Heart right ventricle (tissue), 16 donors: ENCODE results near the gene NDUFA7. TPM values are rescaled to one million over a fixed set of nuclear protein-coding genes. Genes with fewer than 3 reads are reported as not detected.

Experiments
- ATAC-seq, 8 donors: fragments of 200-7000 bp; cut with Tn5 transposase; one replicate each; pipeline ENCODE4 v1.9.1; 2020; ENCODE audit warnings: mild to moderate bottlenecking in 8 of 8, moderate library complexity in 8 of 8, moderate number of reproducible peaks in 1 of 8
- DNase-seq, 2 donors: peaks; one replicate each; pipeline ENCODE4 v3.0.0-alpha.2; 2020
- H3K27ac ChIP-seq, 10 donors: fragments of 200-600 bp; sonication (generic) in 2 of 10; one replicate each; pipeline versions ENCODE4 v1.5.0 to v1.8.0; 2020 to 2022; ENCODE audit warnings: mild to moderate bottlenecking in 3 of 10
- H3K27me3 ChIP-seq, 7 donors: fragments of 200-600 bp; one replicate each; pipeline ENCODE4 v1.8.0; 2021 to 2022; ENCODE audit warnings: mild to moderate bottlenecking in 2 of 7
- H3K36me3 ChIP-seq, 9 donors: fragments of 200-600 bp; sonication (generic) in 1 of 9; one replicate each; pipeline versions ENCODE4 v1.5.0 to v1.8.0; 2020 to 2022; ENCODE audit warnings: mild to moderate bottlenecking in 2 of 9
- H3K4me1 ChIP-seq, 9 donors: fragments of 200-600 bp; sonication (generic) in 1 of 9; one replicate each; pipeline versions ENCODE4 v1.5.0 to v1.8.0; 2020 to 2022; ENCODE audit warnings: mild to moderate bottlenecking in 4 of 9
- H3K4me3 ChIP-seq, 10 donors: fragments of 200-600 bp; sonication (generic) in 2 of 10; one replicate each; pipeline versions ENCODE4 v1.5.0 to v1.8.0; 2020 to 2022; ENCODE audit warnings: mild to moderate bottlenecking in 7 of 10, moderate library complexity in 2 of 10
- H3K9me3 ChIP-seq, 11 donors: fragments of 200-600 bp in 10 of 11; sonication (generic) in 2 of 11; one replicate each; pipeline versions ENCODE4 v1.5.0 to v1.8.0; 2013 to 2022; ENCODE audit warnings: mild to moderate bottlenecking in 2 of 11, control low read depth in 1 of 11, moderate library complexity in 1 of 11
- WGBS, 2 donors: extraction: QIAGEN DNeasy Blood & Tissue Kit; methylation state at CpG; one replicate each; pipeline ENCODE4 v1.1.7; 2013; ENCODE audit warnings: inconsistent platforms in 1 of 2; 5-methylcytosine and 5-hydroxymethylcytosine counted together
- intact Hi-C, 10 donors: fragments of 100-400 bp; cut with DNase I; formaldehyde crosslinking; loops; one replicate each; pipeline versions ENCODE4 v1.11.1 to v1.14.2; 2022
- polyA plus RNA-seq, 2 donors: library from polyadenylated mRNA; stranded (reverse); fragments of 200-250 nt; gene quantifications; one replicate each; pipeline ENCODE4 v1.2.3, GENCODE V29; 2013
- total RNA-seq, 10 donors: library from RNA; stranded (reverse); fragmentation: NEBNext Ultra II Directional in 3 of 10; extraction: Animal tissue kit (Norgen Biotek cat#: 25700) in 3 of 10; gene quantifications; one replicate each; pipeline versions ENCODE4 v1.2.1 to v1.2.4, GENCODE V29; 2021 to 2023
- TF ChIP-seq, protein P1 (sequence below), 9 donors: fragments of 200-600 bp; sonication (generic) in 2 of 9; IDR thresholded peaks; one replicate each; pipeline versions ENCODE4 v1.5.0 to v1.8.0; 2021 to 2022; ENCODE audit warnings: antibody characterized with exemption in 9 of 9, mild to moderate bottlenecking in 5 of 9, moderate library complexity in 1 of 9
- donor health status: Arrhythmogenic right ventricular cardiomyopathy.
- donor health status: ischemic (EF 13 %, LVEDD 7.1; RV severe dilation, severe dysfunction).
- donor health status: healthy with polysubstance abuse.
- donor health status: DM: no; HTN: yes; CAD: no.
- donor health status: DM: no; HTN: no; CAD: no.
- donor health status: ischemic (EF 25% LVEDD 6.9; RV normal size, moderate dysfunction).
- donor health status: ischemic (EF 25% LVEDD 5.7; RV mildly dilated, moderate dysfunction).
- donor health status: healthy.
- donor health status: DM: yes; HTN: yes; CAD: no.
- donor health status: Ischemic cardiomyopathy.
- donor health status: ischemic (EF 35%, LVEDD 5.7; RV mildly dilated, moderate dysfunction).
- donor health status: nonischemic (EF 11% LVEDD 7.7; RV severe dilation, severe dysfunction).
- donor health status: DM: yes; HTN: yes; CAD: no.
- donor health status: PGD.
- donor health status: ischemic (EF 29% LVEDD 5.4; RV normal size, mild dysfunction).
- donor health status: nonischemic (EF 23%, LVEDD 6.1; RV moderate dilation, normal function).

NDUFA7 gene
- total and polyA plus RNA-seq, 12 donors: 74.7 to 436 (median 103) TPM

GRCh38 chr19:8262431-8262830 lies 58.7 kb downstream of the NDUFA7 start:
- Histone ChIP-seq H3K27ac (no peak overlapping the region), H3K4me1 (peaks cover 0 to 10% (median 0%) of the 10 kb centered on the region in 9 donors), H3K36me3 (peaks cover 0 to 41% (median 12%) of the 10 kb centered on the region in 9 donors), H3K4me3 (no peak overlapping the region), H3K9me3 (no peaks in the 10 kb centered on the region), H3K27me3 (no peaks in the 10 kb centered on the region)
- DNase-seq: no peak
- TF ChIP-seq, protein P1, sequence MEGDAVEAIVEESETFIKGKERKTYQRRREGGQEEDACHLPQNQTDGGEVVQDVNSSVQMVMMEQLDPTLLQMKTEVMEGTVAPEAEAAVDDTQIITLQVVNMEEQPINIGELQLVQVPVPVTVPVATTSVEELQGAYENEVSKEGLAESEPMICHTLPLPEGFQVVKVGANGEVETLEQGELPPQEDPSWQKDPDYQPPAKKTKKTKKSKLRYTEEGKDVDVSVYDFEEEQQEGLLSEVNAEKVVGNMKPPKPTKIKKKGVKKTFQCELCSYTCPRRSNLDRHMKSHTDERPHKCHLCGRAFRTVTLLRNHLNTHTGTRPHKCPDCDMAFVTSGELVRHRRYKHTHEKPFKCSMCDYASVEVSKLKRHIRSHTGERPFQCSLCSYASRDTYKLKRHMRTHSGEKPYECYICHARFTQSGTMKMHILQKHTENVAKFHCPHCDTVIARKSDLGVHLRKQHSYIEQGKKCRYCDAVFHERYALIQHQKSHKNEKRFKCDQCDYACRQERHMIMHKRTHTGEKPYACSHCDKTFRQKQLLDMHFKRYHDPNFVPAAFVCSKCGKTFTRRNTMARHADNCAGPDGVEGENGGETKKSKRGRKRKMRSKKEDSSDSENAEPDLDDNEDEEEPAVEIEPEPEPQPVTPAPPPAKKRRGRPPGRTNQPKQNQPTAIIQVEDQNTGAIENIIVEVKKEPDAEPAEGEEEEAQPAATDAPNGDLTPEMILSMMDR (IDR thresholded peaks at IDR 0.05): no peak
- intact Hi-C loops: loop anchor here in 2 of 10 donors (10.0 kb wide), 2 partner anchors 52 to 62 kb away; partner anchors contain the start of genes NDUFA7 (in 1 of the 2) and RPS28 (in 1 of the 2)
- ATAC-seq: peak in 1 of 8 donors; percentile 42
- 95 to 96% methylated on average over 6 of the region's 6 CpGs for WGBS, 2 donors

GRCh38 chr19:8261881-8262280 lies 59.3 kb downstream of the NDUFA7 start:
- peaks cover 0 to 47% (median 18%) of the 10 kb centered on the region in 9 donors for H3K36me3 ChIP-seq
- no peak overlapping the region for H3K4me3 ChIP-seq
- H3K27ac ChIP-seq: no peak overlapping the region
- ATAC-seq (no peak), DNase-seq (no peak)
- intact Hi-C loops: loop anchor here in 2 of 10 donors (10.0 kb wide), 2 partner anchors 53 to 63 kb away; partner anchors contain the start of genes NDUFA7 (in 1 of the 2) and RPS28 (in 1 of the 2)
- H3K4me1 ChIP-seq: peaks cover 0 to 10% (median 0%) of the 10 kb centered on the region in 9 donors
- TF ChIP-seq, protein P1 (IDR thresholded peaks at IDR 0.05): no peak
- 89 to 93% methylated on average over 14 of the region's 14 CpGs for WGBS, 2 donors
- no peaks in the 10 kb centered on the region for H3K9me3 ChIP-seq
- no peaks in the 10 kb centered on the region for H3K27me3 ChIP-seq

DNA sequence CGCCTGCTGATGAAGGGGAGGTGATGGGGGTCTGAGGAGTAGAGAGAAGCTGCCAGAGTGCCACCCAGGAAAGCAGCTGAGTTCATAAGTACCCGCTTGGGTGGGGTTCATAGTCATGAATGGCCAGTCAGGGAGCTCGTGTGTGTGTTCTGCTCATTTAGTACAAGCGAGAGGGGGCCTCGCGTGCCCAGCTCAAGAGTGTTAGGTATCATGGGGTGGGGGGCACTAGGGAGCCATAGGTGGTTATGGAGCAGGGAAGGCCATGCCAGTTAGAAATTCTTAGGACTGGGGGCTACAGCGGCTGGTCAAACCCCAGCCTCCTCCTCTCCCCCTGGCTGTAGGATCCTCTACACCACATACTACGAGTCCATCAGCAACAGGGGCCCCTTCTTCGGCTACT lies 59.8 kb downstream of the NDUFA7 start:
- peak in 2 of 8 donors; percentile 13 to 16 for ATAC-seq
- H3K36me3 ChIP-seq: peaks cover 0 to 52% (median 23%) of the 10 kb centered on the region in 9 donors
- no peak overlapping the region for H3K27ac ChIP-seq
- peaks cover 0 to 10% (median 0%) of the 10 kb centered on the region in 9 donors for H3K4me1 ChIP-seq
- TF ChIP-seq, protein P1 (IDR thresholded peaks at IDR 0.05): no peak
- WGBS, 2 donors: 92 to 96% methylated on average over 9 of the region's 9 CpGs
- no peak for DNase-seq
- no peaks in the 10 kb centered on the region for H3K9me3 ChIP-seq
- intact Hi-C loops: loop anchor here in 2 of 10 donors (10.0 kb wide), 2 partner anchors 53 to 63 kb away; partner anchors contain the start of genes NDUFA7 (in 1 of the 2) and RPS28 (in 1 of the 2)
- no peaks in the 10 kb centered on the region for H3K27me3 ChIP-seq
- H3K4me3 ChIP-seq: no peak overlapping the region

Other genes with a start within 250 kb of the NDUFA7 start
- under 1 TPM in 3 of 10 donors, not detected in 7; 0.05 to 0.26 (median 0.06) TPM for gene FBN3, start 171.8 kb downstream of the NDUFA7 start, total RNA-seq
- gene FBN3, start 171.8 kb downstream of the NDUFA7 start, polyA plus RNA-seq: not detected
- 10 to 100 TPM; 13.9 to 25.0 (median 17.7) TPM for gene CERS4, start 112.0 kb downstream of the NDUFA7 start, total RNA-seq
- 10 to 100 TPM; 19.5 to 28.9 TPM for gene CERS4, start 112.0 kb downstream of the NDUFA7 start, polyA plus RNA-seq
- 10 to 100 TPM; 20.3 to 38.9 (median 26.0) TPM for gene CD320, start 13.0 kb downstream of the NDUFA7 start, total RNA-seq
- gene CD320, start 13.0 kb downstream of the NDUFA7 start, polyA plus RNA-seq: 10 to 100 TPM; 50.8 to 81.2 TPM
- gene RPS28, start 121 bp upstream of the NDUFA7 start, total RNA-seq: 1,000 to 10,000 TPM in 9 of 10 donors, 100 to 1,000 TPM in 1; 992 to 1,375 (median 1,101) TPM
- 100 to 1,000 TPM; 883 to 920 TPM for gene RPS28, start 121 bp upstream of the NDUFA7 start, polyA plus RNA-seq
- gene KANK3, start 21.9 kb upstream of the NDUFA7 start, total RNA-seq: 10 to 100 TPM; 10.2 to 26.1 (median 16.7) TPM
- gene KANK3, start 21.9 kb upstream of the NDUFA7 start, polyA plus RNA-seq: 10 to 100 TPM; 23.8 to 34.0 TPM
- 100 to 1,000 TPM in 1 of 10 donors, 10 to 100 TPM in 1, 1 to 10 TPM in 8; 1.5 to 154 (median 4.5) TPM for gene ANGPTL4, start 42.8 kb upstream of the NDUFA7 start, total RNA-seq
- 10 to 100 TPM; 11.3 to 28.7 TPM for gene ANGPTL4, start 42.8 kb upstream of the NDUFA7 start, polyA plus RNA-seq
- gene RAB11B, start 69.0 kb upstream of the NDUFA7 start, total RNA-seq: 100 to 1,000 TPM; 140 to 178 (median 159) TPM
- gene RAB11B, start 69.0 kb upstream of the NDUFA7 start, polyA plus RNA-seq: 100 to 1,000 TPM; 111 to 112 TPM
- gene MARCHF2, start 91.9 kb upstream of the NDUFA7 start, total RNA-seq: 100 to 1,000 TPM in 1 of 10 donors, 10 to 100 TPM in 9; 70.4 to 104 (median 90.8) TPM
- 10 to 100 TPM; 49.2 to 67.5 TPM for gene MARCHF2, start 91.9 kb upstream of the NDUFA7 start, polyA plus RNA-seq
- 100 to 1,000 TPM in 2 of 10 donors, 10 to 100 TPM in 8; 87.4 to 127 (median 93.9) TPM for gene HNRNPM, start 123.6 kb upstream of the NDUFA7 start, total RNA-seq
- 100 to 1,000 TPM in 1 of 2 donors, 10 to 100 TPM in 1; 48.5 to 123 TPM for gene HNRNPM, start 123.6 kb upstream of the NDUFA7 start, polyA plus RNA-seq
- gene PRAM1, start 181.3 kb upstream of the NDUFA7 start, total RNA-seq: 1 to 10 TPM in 2 of 10 donors, under 1 TPM in 8; 0.28 to 3.2 (median 0.52) TPM
- under 1 TPM; 0.36 to 0.66 TPM for gene PRAM1, start 181.3 kb upstream of the NDUFA7 start, polyA plus RNA-seq
- gene ZNF414, start 192.8 kb upstream of the NDUFA7 start, total RNA-seq: 10 to 100 TPM; 11.7 to 20.9 (median 17.1) TPM
- gene ZNF414, start 192.8 kb upstream of the NDUFA7 start, polyA plus RNA-seq: 10 to 100 TPM; 19.7 to 34.3 TPM